Inflammatory macrophage treated with lipopolysaccharide for 4 hours (primary cell): Measurements from ENCODE around the gene PGLYRP4.
"Not testable (repeated sequence)": the region's sequence is repeated elsewhere in the genome, so short reads cannot be mapped to it uniquely, and the experiment has no call there.

Experiments
- DNase-seq: peaks from one replicate; pipeline ENCODE4 v3.0.0-alpha.2; 2020

PGLYRP4 gene

DNA sequence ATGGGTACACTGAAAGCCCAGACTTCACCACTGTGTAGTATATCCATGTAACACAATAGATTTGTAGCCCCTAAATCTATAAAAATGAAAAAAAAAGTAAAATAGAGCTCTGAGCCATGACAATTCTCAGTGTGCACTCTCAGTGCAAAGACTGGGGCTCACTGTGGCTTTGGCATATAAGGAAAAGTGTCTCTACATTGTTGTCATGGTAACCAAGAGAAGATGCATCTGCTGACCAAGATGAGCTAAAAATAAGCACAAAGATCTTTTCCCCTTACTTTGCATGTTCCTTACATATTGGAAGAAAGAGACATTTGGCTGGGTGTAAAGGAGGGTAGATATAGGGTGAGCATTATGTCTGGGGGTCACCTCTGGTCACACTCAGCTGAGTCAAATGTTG is 12.0 kb downstream of the PGLYRP4 start:
- DNase-seq = no peak

GRCh38 chr1:153333902-153334301 is 14.7 kb downstream of the PGLYRP4 start:
- DNase-seq = no peak

GRCh38 chr1:153324912-153325311 is 23.7 kb downstream of the PGLYRP4 start:
- no peak for DNase-seq

GRCh38 chr1:153322568-153322967 is 26.1 kb downstream of the PGLYRP4 start:
- DNase-seq = no peak

GRCh38 chr1:153318145-153318544 is 30.5 kb downstream of the PGLYRP4 start:
- not testable (repeated sequence) for DNase-seq

DNA sequence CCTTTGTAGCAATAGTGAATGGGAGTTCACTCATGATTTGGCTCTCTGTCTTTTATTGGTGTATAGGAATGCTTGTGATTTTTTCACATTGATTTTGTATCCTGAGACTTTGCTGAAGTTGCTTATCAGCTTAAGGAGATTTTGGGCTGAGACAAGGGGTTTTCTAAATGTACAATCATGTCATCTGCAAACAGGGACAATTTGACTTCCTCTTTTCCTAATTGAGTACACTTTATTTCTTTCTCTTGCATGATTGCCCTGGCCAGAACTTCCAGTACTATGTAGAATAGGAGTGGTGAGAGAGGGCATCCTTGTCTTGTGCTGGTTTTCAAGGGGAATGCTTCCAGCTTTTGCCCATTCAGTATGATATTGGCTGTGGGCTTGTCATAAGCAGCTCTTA is 32.6 kb downstream of the PGLYRP4 start:
- not testable (repeated sequence) for DNase-seq

- DNase-seq = not testable (repeated sequence)
Observed at GRCh38 chr1:153314388-153314787, 34.3 kb downstream of the PGLYRP4 start.

DNA sequence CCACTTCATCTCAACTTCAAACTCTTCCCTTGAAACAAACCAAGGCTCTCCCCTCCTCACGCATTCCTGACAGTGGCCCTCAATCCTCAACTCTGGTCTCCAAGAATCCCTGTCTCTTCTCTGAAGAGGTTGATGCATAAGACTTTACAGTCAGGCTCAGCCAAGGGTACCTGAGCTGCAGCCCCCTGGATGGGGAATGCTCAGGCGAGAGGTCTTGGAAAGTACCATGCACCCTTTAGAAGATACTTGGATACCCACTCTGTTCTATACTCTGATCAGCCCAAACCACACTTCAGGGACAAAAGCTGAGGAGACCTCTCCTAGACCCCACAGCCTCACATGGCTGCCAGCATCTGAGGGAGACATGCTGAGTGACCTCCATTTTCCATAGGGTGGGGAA is 35.4 kb downstream of the PGLYRP4 start:
- no peak for DNase-seq

GRCh38 chr1:153312570-153313186 is 36.0 kb downstream of the PGLYRP4 start, which contains the start of gene PGLYRP3:
PGLYRP3 (minus strand) TSS chr1:153312952; CDS start chr1:153310665, 2,287 bp downstream.
- no peak for DNase-seq

DNA sequence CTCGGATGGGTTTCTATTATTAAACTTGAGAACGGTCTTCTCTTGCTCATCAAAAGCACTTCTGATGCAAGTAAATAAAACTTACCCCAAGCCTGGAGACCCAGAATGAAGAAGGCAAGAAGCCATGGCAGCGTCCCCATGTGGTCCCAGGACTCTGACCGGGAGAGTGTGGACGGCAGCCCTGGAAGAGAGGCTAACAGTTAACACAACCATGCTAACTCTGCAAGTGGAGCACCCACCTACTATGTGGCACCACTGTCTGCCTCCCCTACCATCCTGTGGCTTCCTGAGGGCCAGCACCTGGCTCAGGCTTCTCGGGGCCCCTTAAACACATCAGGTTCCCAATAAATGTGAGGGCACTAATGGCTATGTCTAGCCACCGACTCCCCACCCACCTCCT is 38.1 kb downstream of the PGLYRP4 start:
- DNase-seq = no peak

- DNase-seq = no peak
Observed at GRCh38 chr1:153309441-153309840, 39.2 kb downstream of the PGLYRP4 start.

DNA sequence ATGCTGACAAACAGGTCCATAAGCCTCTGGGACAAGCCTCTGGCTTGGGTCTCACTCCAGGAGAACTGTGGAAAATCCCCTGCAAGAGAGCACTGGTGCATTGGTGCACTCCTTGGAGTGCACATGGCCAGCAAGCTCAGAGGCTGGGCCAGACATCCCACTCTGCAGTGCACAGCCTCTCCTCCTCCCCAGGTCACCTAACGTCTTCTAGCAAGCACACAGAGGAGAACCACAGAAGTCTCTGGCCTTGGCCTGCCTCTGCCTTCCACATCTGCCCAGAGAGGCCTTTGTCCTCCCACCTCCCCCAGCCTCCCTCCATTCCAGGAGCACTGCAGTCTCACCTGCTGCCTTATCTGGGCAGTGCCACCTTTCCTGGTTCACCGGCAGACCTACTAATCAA is 40.1 kb downstream of the PGLYRP4 start:
- DNase-seq = no peak

- no peak for DNase-seq
Observed at GRCh38 chr1:153307221-153307600, 41.4 kb downstream of the PGLYRP4 start.

GRCh38 chr1:153306303-153307220 is 42.1 kb downstream of the PGLYRP4 start:
- peak; percentile 51 for DNase-seq

DNA sequence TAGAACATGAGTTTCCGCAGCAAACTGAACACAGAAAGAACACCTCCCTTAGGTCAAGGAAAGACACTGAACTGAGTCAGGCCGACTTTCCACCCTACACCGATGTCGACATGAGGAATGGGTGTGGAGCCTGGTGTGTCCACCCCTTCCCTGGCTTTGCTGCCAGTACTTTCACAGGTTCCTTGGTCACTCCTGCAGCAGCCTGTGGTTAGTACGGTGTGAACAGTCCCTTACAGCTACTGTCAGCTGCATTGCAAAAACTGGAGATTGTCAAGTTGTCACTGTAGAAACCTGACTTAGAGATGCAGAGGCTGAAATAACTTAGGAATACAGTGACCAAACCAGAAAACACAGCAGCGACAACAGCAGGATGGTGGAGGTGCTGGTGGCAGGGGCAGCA is 43.0 kb downstream of the PGLYRP4 start:
- DNase-seq = no peak

- DNase-seq = no peak
Observed at GRCh38 chr1:153302308-153302707, 46.3 kb downstream of the PGLYRP4 start.

DNA sequence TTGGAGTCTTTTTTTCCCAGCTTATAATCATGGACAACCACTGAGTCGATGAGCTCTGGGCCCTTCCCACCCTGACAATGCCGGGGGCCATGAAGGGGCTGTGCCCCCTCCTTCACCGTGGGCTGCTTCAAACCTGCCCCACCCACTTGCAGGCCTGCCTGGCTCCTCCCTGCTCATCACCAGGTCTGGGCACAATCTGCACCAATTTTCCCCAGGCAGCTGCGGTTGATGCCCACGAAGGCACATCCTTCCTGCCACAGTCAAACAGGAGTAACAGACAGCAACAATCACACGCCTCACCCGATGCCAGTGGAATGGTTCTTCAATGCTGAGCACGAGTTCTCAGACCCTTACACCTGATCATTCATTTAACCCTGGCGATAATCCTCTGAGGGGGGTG is 54.8 kb downstream of the PGLYRP4 start:
- no peak for DNase-seq

DNA sequence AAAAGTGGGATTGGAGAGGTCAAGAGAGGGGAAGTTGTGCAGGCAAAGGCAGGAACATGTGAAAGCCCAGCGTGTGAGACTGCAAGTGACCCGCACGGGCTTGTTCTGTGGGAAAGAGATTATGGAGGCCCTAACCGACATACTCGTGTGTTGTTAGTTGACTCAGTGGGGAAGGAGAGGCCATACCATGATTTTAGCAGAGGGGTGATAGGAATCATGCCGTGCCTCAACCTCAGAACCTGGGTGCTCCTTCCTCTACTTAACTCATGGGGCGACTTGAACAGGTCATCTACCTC is 55.2 kb downstream of the PGLYRP4 start:
- no peak for DNase-seq

DNA sequence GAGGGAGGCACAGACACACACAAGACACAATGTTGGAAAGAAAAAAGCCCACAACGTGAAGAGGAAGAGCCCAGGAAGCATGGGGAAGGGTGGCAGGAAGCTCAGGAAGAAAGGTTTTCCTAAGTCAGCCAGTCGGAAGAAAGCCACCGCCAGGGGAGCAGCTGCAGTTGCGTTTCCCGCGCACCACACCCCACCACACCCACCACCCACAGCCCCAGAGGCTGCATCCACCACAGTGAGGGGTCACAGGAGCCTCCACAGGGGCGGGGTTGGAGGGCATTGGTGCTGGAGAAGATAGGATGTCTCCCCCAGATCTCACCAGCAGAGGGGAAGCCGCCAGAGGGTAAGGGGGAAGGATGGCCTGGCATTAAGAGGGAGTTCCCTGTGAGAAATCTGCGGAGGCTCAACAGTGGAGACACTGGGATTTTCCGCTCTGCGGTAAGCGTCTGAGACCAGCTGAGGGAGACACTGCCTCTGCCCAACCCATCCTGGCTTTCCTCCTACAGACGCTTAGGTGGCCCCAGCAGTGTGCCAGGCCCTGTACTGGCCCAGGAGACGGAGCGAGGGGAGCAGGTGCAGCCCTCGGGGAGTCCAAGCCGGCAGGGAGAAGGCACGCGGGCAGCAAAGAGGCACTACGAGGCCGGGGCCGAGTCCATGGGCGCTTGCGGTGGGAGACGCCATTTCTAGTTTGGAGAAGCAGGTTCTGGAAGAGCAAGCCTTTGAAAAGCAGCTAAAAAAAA is 55.7 kb downstream of the PGLYRP4 start:
- no peak for DNase-seq

GRCh38 chr1:153292185-153292584 is 56.5 kb downstream of the PGLYRP4 start:
- no peak for DNase-seq

DNA sequence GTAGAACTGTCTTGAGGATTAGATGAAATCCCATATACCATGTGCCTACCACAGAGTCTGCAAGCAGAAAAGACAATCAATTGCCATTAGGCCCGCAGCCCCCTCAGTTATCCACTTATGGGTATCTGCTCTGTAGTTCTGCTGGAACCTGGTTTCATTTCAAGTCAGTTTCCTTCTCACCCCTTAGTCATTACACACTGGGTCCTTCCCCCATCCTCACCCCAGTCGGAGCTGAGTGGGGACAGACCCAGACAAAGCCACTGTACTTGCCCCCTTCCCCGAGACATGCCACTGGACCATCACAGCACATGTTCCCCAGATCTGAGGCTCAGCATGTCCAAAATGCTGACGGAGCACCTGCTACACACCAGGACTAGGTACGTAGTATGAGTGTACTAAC is 57.1 kb downstream of the PGLYRP4 start:
- no peak for DNase-seq

DNA sequence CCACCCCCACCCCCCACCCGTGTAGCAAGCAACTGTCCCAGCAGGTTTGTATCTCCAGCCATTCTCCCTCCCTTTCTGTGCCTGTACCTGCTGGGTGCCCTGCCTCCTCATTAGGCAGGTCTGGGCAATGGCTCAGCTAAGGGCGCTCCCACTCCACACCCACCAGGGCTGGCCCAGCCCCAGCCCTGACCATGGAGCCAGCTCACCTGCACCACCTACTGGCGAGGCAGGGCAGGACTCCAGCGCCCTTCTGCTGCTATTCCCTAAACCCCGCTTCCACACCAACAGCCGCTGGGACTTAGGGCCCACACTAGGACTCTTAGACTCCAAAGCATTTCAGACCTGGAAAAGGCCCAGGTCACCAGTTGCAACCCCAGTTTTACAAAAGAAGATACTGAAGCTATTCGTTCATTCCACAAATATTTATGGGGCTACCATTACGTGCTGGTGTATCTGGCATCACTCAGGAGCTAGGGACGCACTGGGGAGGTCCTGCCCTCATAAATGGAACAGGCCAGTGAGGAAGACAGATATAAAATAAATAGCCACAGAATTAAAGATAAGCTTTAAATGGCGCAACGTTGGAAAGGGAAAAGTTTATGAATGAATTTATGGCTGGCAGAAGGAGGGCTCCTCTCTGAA is 59.9 kb downstream of the PGLYRP4 start:
- DNase-seq = peak; percentile 11
